Gastroesophageal sphincter (tissue), 4 donors: ENCODE results near the gene NDUFC1. TPM values are rescaled to one million over a fixed set of nuclear protein-coding genes. Genes with fewer than 3 reads are reported as not detected.

Experiments
- ATAC-seq: fragments of 150-250 bp; one replicate; pipeline ENCODE4 v1.9.1; 2016; ENCODE audit warnings: mild to moderate bottlenecking, moderate library complexity
- H3K27ac ChIP-seq, 4 donors: fragments of 200-600 bp; sonication (generic) in 3 of 4; 1 replicate in 3 of 4; 2 replicates in 1 of 4; pipeline ENCODE4 v1.5.1; 2016 to 2019
- H3K27me3 ChIP-seq: fragments of 200-600 bp; sonication (generic); one replicate; pipeline ENCODE4 v1.5.1; 2019
- H3K36me3 ChIP-seq, 2 donors: fragments of 200-600 bp; sonication (generic); one replicate each; pipeline ENCODE4 v1.5.1; 2019; ENCODE audit warnings: control low read depth in 1 of 2
- H3K4me1 ChIP-seq, 3 donors: fragments of 200-600 bp; sonication (generic); 1 replicate in 2 of 3; 2 replicates in 1 of 3; pipeline ENCODE4 v1.5.1; 2016 to 2019; ENCODE audit warnings: control low read depth in 2 of 3
- H3K4me3 ChIP-seq, 2 donors: fragments of 200-600 bp; sonication (generic); one replicate each; pipeline ENCODE4 v1.5.1; 2019; ENCODE audit warnings: mild to moderate bottlenecking in 1 of 2, moderate library complexity in 1 of 2
- H3K9me3 ChIP-seq, 3 donors: fragments of 200-600 bp; sonication (generic); one replicate each; pipeline ENCODE4 v1.5.1; 2017 to 2019; ENCODE audit warnings: control low read depth in 2 of 3
- CTCF ChIP-seq, 4 experiments: fragments of 200-600 bp in 2 of 4; fragments of 450-650 bp in 2 of 4; sonication (generic) in 1 of 4; IDR thresholded peaks; one replicate each; pipeline ENCODE4 v1.5.1; 2017 to 2019; ENCODE audit warnings: antibody characterized with exemption in 4 of 4, mild to moderate bottlenecking in 2 of 4, moderate library complexity in 2 of 4
- EP300 ChIP-seq: sonication (generic); formaldehyde crosslinking; IDR thresholded peaks from one replicate; pipeline ENCODE4 v1.6.1; 2017; ENCODE audit warnings: antibody characterized with exemption, mild to moderate bottlenecking
- POLR2A ChIP-seq, 2 donors: fragments of 450-650 bp; IDR thresholded peaks; one replicate each; pipeline ENCODE4 v1.6.1; 2017; ENCODE audit warnings: antibody characterized with exemption in 2 of 2, mild to moderate bottlenecking in 2 of 2, moderate library complexity in 1 of 2
- POLR2AphosphoS5 ChIP-seq: sonication (generic); formaldehyde crosslinking; IDR thresholded peaks from one replicate; pipeline ENCODE4 v1.6.1; 2017; ENCODE audit warnings: antibody characterized with exemption
- WGBS, 2 donors: methylation state at CpG; one replicate each; pipeline ENCODE4 v1.1.5; 2018; ENCODE audit warnings: low coverage in 1 of 2; 5-methylcytosine and 5-hydroxymethylcytosine counted together
- total RNA-seq, 4 donors: library from RNA; depleted of rRNA; stranded (reverse); fragments of >200 nt; gene quantifications; one replicate each; pipeline ENCODE4 v1.1.0, GENCODE V29; 2016

Gene NDUFC1
- total RNA-seq, 4 donors from 2014 or later = 31.0 to 61.0 (median 48.4) TPM

GRCh38 chr4:139245590-139245989 is 56.7 kb downstream of the NDUFC1 start:
- Histone ChIP-seq H3K9me3 (no peaks in the 10 kb centered on the region), H3K27me3 (no peaks in the 10 kb centered on the region), H3K36me3 (no peaks in the 10 kb centered on the region), H3K4me3 (no peak overlapping the region), H3K27ac (peak overlapping the region in 2 of 4 donors; percentile 23 to 36), H3K4me1 (peaks cover 0 to 5% (median 0%) of the 10 kb centered on the region in 3 donors)
- no peak for TF ChIP-seq POLR2AphosphoS5
- TF ChIP-seq POLR2A (IDR thresholded peaks at IDR 0.05) = no peak
- TF ChIP-seq EP300 = no peak
- TF ChIP-seq CTCF (IDR thresholded peaks at IDR 0.05) = no peak
- ATAC-seq = no peak
- WGBS, 2 donors = 62 to 64% methylated on average over 1 of the region's 1 CpG

GRCh38 chr4:139243448-139244365 is 58.6 kb downstream of the NDUFC1 start:
- WGBS, 2 donors = 76 to 96% methylated on average over 7 to 12 of the region's 12 CpGs
- peaks cover 0 to 5% (median 0%) of the 10 kb centered on the region in 3 donors for H3K4me1 ChIP-seq
- peak; percentile 87 for ATAC-seq

GRCh38 chr4:139242511-139243051 is 59.7 kb downstream of the NDUFC1 start:
- H3K36me3 ChIP-seq = no peaks in the 10 kb centered on the region
- no peak overlapping the region for H3K27ac ChIP-seq
- no peak overlapping the region for H3K4me3 ChIP-seq
- WGBS, 2 donors = 54% methylated on average over 2 of the region's 2 CpGs; no CpG with 5 or more reads in 1 of the 2 donors
- ATAC-seq = no peak
- peaks cover 0 to 5% (median 0%) of the 10 kb centered on the region in 3 donors for H3K4me1 ChIP-seq
- H3K9me3 ChIP-seq = no peaks in the 10 kb centered on the region
- H3K27me3 ChIP-seq = no peaks in the 10 kb centered on the region
- no peak for TF ChIP-seq EP300
- no peak for TF ChIP-seq POLR2A (IDR thresholded peaks at IDR 0.05)
- TF ChIP-seq POLR2AphosphoS5 = no peak
- TF ChIP-seq CTCF (IDR thresholded peaks at IDR 0.05) = no peak

More at GRCh38 chr4:139243448-139244365, 58.6 kb downstream of the NDUFC1 start:
- Histone ChIP-seq H3K27ac (peak overlapping the region in 1 of 4 donors; percentile 19), H3K9me3 (no peaks in the 10 kb centered on the region), H3K27me3 (no peaks in the 10 kb centered on the region), H3K36me3 (no peaks in the 10 kb centered on the region), H3K4me3 (no peak overlapping the region)
- peak; percentile 51 for TF ChIP-seq POLR2AphosphoS5
- no peak for TF ChIP-seq POLR2A (IDR thresholded peaks at IDR 0.05)
- TF ChIP-seq CTCF (IDR thresholded peaks at IDR 0.05) = no peak

- Histone ChIP-seq H3K27ac (no peak overlapping the region), H3K9me3 (no peaks in the 10 kb centered on the region), H3K4me1 (peaks cover 0 to 5% (median 0%) of the 10 kb centered on the region in 3 donors), H3K4me3 (no peak overlapping the region), H3K36me3 (no peaks in the 10 kb centered on the region), H3K27me3 (no peaks in the 10 kb centered on the region)
- WGBS, 2 donors = 88 to 90% methylated on average over 6 to 10 of the region's 12 CpGs
- TF ChIP-seq EP300 (no peak), CTCF (IDR thresholded peaks at IDR 0.05) (no peak)
- no peak for ATAC-seq
Observed at GRCh38 chr4:139241784-139242151, 60.5 kb downstream of the NDUFC1 start.
